PC-9 (cell line): ENCODE data around the gene USP34.

ENCODE experiments used
- CTCF ChIP-seq: fragments of 200-600 bp; sonication (generic); conservative IDR thresholded peaks from 2 replicates; pipeline ENCODE4 v1.6.1; 2017; ENCODE audit warnings: mixed run types, antibody characterized with exemption, mild to moderate bottlenecking, moderate library complexity
- EZH2 ChIP-seq: fragments of 200-600 bp; sonication (generic); IDR thresholded peaks from 2 replicates; pipeline ENCODE4 v1.8.0; 2017; ENCODE audit warnings: antibody characterized with exemption, low read depth

GRCh38 chr2:61404438-61404837 lies 66.4 kb downstream of the USP34 start:
- TF ChIP-seq CTCF (no peak), EZH2 (no peak)
